Activated naive CD8-positive, alpha-beta T cell treated with anti-CD3 and anti-CD28 coated beads, Interleukin-2, amount 10 ng/mL, durations not matched to agents 7 days and 5 days (primary cell): ENCODE measurements around the gene DOCK6. TPM values are rescaled to one million over a fixed set of nuclear protein-coding genes. Genes with fewer than 3 reads are reported as not detected.
"Not testable (repeated sequence)": the region's sequence is repeated elsewhere in the genome, so short reads cannot be mapped to it uniquely, and the experiment has no call there.

ENCODE experiments used
- ATAC-seq: fragments of 150-1000 bp; cut with Tn5 transposase; one replicate; pipeline ENCODE4 v1.10.0; 2021; ENCODE audit warnings: low read depth, moderate library complexity
- POLR2A ChIA-PET: fragments of 350-600 bp; sonication (Branson Sonifier 250); formaldehyde crosslinking; loops from one replicate; lab custom pipeline; 2021; ENCODE audit warnings: antibody characterized with exemption; lab: Charles Lee
- DNase-seq: peaks from one replicate; pipeline ENCODE4 v3.0.0; 2021
- H3K27ac Mint-ChIP-seq: one replicate; pipeline ENCODE4 v1.8.0; 2022; ENCODE audit warnings: mild to moderate bottlenecking, mixed read lengths
- H3K27me3 Mint-ChIP-seq: one replicate; pipeline ENCODE4 v1.8.0; 2022; ENCODE audit warnings: mild to moderate bottlenecking, moderate library complexity, mixed read lengths
- H3K36me3 Mint-ChIP-seq: one replicate; pipeline ENCODE4 v1.8.0; 2021; ENCODE audit warnings: mild to moderate bottlenecking, mixed read lengths
- H3K4me1 Mint-ChIP-seq: one replicate; pipeline ENCODE4 v1.8.0; 2021; ENCODE audit warnings: mixed read lengths
- H3K4me3 Mint-ChIP-seq: one replicate; pipeline ENCODE4 v1.8.0; 2022; ENCODE audit warnings: mild to moderate bottlenecking, moderate library complexity, mixed read lengths
- H3K9me3 Mint-ChIP-seq: one replicate; pipeline ENCODE4 v1.8.0; 2021; ENCODE audit warnings: mixed read lengths
- total RNA-seq, 2 experiments: library from RNA; stranded (reverse); gene quantifications; one replicate each; pipeline ENCODE4 v1.2.3, GENCODE V29; 2021

The DOCK6 gene
- total RNA-seq, 2 experiments from 2014 or later, result 0.43 to 0.72 TPM

GRCh38 chr19:11192957-11193939 lies 69.1 kb downstream of the DOCK6 start:
- H3K4me1 Mint-ChIP-seq, result peaks cover 5% of the 10 kb centered on the region
- no peak for DNase-seq
- POLR2A ChIA-PET, result no interaction called here
- peaks cover 4% of the 10 kb centered on the region for H3K27me3 Mint-ChIP-seq
- H3K27ac Mint-ChIP-seq, result no peak overlapping the region
- H3K4me3 Mint-ChIP-seq, result no peak overlapping the region
- no peaks in the 10 kb centered on the region for H3K9me3 Mint-ChIP-seq
- no peak for ATAC-seq
- no peaks in the 10 kb centered on the region for H3K36me3 Mint-ChIP-seq

- Mint-ChIP-seq H3K36me3 (no peaks in the 10 kb centered on the region), H3K9me3 (no peaks in the 10 kb centered on the region), H3K27ac (no peak overlapping the region), H3K4me1 (peaks cover 5% of the 10 kb centered on the region), H3K4me3 (no peak overlapping the region), H3K27me3 (peaks cover 4% of the 10 kb centered on the region)
- POLR2A ChIA-PET, result interaction anchor here (0.6 kb wide), 1 partner anchor 26 kb away, joined by 3 read pairs; no protein-coding TSS in a partner anchor
- DNase-seq (no peak), ATAC-seq (no peak)
Observed at GRCh38 chr19:11191934-11192333, 70.4 kb downstream of the DOCK6 start.

GRCh38 chr19:11191273-11191755 lies 71.0 kb downstream of the DOCK6 start:
- Mint-ChIP-seq H3K9me3 (no peaks in the 10 kb centered on the region), H3K27ac (no peak overlapping the region), H3K4me3 (no peak overlapping the region), H3K4me1 (peaks cover 4% of the 10 kb centered on the region), H3K27me3 (peaks cover 1% of the 10 kb centered on the region), H3K36me3 (no peaks in the 10 kb centered on the region)
- ATAC-seq (no peak), DNase-seq (no peak)
- POLR2A ChIA-PET, result no interaction called here

- H3K4me3 Mint-ChIP-seq, result no peak overlapping the region
- no peak for ATAC-seq
- H3K9me3 Mint-ChIP-seq, result no peaks in the 10 kb centered on the region
- no peaks in the 10 kb centered on the region for H3K27me3 Mint-ChIP-seq
- no peaks in the 10 kb centered on the region for H3K36me3 Mint-ChIP-seq
- H3K4me1 Mint-ChIP-seq, result peaks cover 2% of the 10 kb centered on the region
- POLR2A ChIA-PET, result no interaction called here
- no peak for DNase-seq
- H3K27ac Mint-ChIP-seq, result no peak overlapping the region
Observed at GRCh38 chr19:11190501-11190900, 71.8 kb downstream of the DOCK6 start.

DNA sequence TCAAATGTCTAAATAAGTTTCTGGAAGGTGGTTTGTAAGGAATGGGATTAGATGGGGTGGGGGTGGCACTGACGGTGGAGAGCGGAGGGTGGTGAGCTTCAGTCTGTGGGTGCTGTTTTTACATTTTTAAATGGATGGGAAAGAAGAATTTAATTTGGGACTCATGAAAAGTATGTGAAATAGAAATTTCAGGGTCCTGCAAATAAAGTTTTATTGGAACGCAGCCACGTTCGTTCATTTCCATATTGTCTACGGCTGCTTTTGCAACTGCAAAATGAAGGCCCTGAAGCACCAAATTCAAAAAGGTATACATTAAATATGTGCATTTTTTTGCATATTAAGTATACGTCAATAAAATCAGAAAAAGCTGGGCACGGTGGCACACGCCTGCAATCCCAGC lies 74.9 kb downstream of the DOCK6 start:
- no peaks in the 10 kb centered on the region for H3K4me1 Mint-ChIP-seq
- H3K27ac Mint-ChIP-seq, result no peak overlapping the region
- no peak overlapping the region for H3K4me3 Mint-ChIP-seq
- peaks cover 5% of the 10 kb centered on the region for H3K27me3 Mint-ChIP-seq
- DNase-seq, result no peak
- no peak for ATAC-seq
- no peaks in the 10 kb centered on the region for H3K36me3 Mint-ChIP-seq
- POLR2A ChIA-PET, result no interaction called here
- no peaks in the 10 kb centered on the region for H3K9me3 Mint-ChIP-seq

DNA sequence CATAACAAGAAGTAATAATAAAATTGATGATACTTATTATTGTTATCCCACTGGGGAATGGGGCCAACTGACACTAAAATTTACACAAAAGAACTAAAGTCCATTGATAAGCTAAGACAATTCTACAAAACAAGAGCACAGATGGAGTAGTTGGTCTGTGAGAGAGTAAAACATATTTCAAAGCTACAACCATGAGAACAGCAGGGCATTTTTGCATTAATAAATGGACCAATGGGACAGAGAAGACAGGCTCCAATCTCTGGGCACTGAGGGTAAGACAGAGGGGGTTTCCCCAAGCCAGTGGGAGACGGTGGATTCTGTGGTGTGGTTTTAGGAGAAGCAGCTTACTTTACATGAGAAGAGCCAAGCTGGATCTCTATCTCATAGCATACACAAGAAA lies 79.3 kb downstream of the DOCK6 start:
- no peak overlapping the region for H3K27ac Mint-ChIP-seq
- POLR2A ChIA-PET, result interaction anchor here (1.1 kb wide), 1 partner anchor 96 kb away, joined by 4 read pairs; no protein-coding TSS in a partner anchor
- no peaks in the 10 kb centered on the region for H3K9me3 Mint-ChIP-seq
- no peak overlapping the region for H3K4me3 Mint-ChIP-seq
- peaks cover 7% of the 10 kb centered on the region for H3K27me3 Mint-ChIP-seq
- DNase-seq, result no peak
- H3K4me1 Mint-ChIP-seq, result peaks cover 8% of the 10 kb centered on the region
- H3K36me3 Mint-ChIP-seq, result no peaks in the 10 kb centered on the region
- ATAC-seq, result no peak

DNA sequence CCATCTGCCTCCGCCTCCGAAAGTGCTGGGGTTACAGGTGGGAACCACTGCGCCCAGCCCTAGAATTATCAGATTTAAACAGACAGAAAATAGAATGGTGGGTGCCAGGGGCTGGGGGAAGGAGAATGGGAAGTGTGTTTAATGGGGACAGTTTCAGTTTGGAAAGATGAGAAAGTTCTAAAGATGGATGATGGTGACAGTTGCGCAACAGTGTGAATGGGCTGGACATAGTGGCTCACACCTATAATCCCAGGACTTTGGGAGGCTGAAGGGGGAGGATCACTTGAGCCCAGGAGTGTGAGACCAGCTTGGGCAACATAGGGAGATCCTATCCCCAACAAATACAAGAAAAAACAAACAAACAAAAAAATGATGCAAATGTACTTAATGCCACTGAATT lies 80.8 kb downstream of the DOCK6 start:
- POLR2A ChIA-PET, result no interaction called here
- no peak for DNase-seq
- Mint-ChIP-seq H3K27ac (no peak overlapping the region), H3K4me3 (no peak overlapping the region), H3K9me3 (no peaks in the 10 kb centered on the region), H3K36me3 (no peaks in the 10 kb centered on the region), H3K4me1 (peaks cover 8% of the 10 kb centered on the region), H3K27me3 (peaks cover 7% of the 10 kb centered on the region)
- ATAC-seq, result no peak

- H3K4me3 Mint-ChIP-seq, H3K27ac Mint-ChIP-seq, H3K27me3 Mint-ChIP-seq, POLR2A ChIA-PET, H3K4me1 Mint-ChIP-seq, H3K36me3 Mint-ChIP-seq, H3K9me3 Mint-ChIP-seq, ATAC-seq, DNase-seq: not testable (repeated sequence)
Observed at GRCh38 chr19:11180975-11181374, 81.3 kb downstream of the DOCK6 start.

DNA sequence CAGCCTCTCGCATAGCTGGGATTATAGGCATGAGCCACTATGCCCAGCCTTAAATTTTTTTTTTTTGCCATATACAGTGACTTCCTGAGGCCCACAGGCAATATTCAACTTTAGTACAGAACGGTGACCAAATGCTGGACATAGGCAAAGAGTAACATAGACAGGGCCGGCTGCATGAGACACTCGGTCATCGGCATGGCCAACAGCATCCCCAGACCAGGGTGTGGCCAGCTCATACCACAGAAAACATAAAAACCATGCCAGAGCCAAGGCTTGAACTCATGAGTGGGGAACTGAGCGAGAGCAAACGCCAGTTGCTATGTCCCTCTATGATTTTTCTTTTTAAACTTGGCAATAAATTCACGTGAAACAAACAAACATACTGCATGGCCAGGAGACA lies 82.0 kb downstream of the DOCK6 start:
- Mint-ChIP-seq H3K27me3 (peaks cover 7% of the 10 kb centered on the region), H3K9me3 (no peaks in the 10 kb centered on the region), H3K36me3 (no peaks in the 10 kb centered on the region), H3K4me1 (peaks cover 8% of the 10 kb centered on the region), H3K27ac (no peak overlapping the region), H3K4me3 (no peak overlapping the region)
- DNase-seq (no peak), ATAC-seq (no peak)
- POLR2A ChIA-PET, result no interaction called here

- POLR2A ChIA-PET, result no interaction called here
- Mint-ChIP-seq H3K4me1 (peaks cover 8% of the 10 kb centered on the region), H3K36me3 (no peaks in the 10 kb centered on the region), H3K9me3 (no peaks in the 10 kb centered on the region), H3K4me3 (no peak overlapping the region), H3K27ac (no peak overlapping the region), H3K27me3 (peaks cover 7% of the 10 kb centered on the region)
- ATAC-seq (no peak), DNase-seq (no peak)
Observed at GRCh38 chr19:11179716-11180297, 82.5 kb downstream of the DOCK6 start.

GRCh38 chr19:11179145-11179465 lies 83.2 kb downstream of the DOCK6 start:
- H3K9me3 Mint-ChIP-seq, H3K27ac Mint-ChIP-seq, DNase-seq, H3K36me3 Mint-ChIP-seq, POLR2A ChIA-PET, ATAC-seq, H3K4me1 Mint-ChIP-seq, H3K4me3 Mint-ChIP-seq, H3K27me3 Mint-ChIP-seq: not testable (repeated sequence)

DNA sequence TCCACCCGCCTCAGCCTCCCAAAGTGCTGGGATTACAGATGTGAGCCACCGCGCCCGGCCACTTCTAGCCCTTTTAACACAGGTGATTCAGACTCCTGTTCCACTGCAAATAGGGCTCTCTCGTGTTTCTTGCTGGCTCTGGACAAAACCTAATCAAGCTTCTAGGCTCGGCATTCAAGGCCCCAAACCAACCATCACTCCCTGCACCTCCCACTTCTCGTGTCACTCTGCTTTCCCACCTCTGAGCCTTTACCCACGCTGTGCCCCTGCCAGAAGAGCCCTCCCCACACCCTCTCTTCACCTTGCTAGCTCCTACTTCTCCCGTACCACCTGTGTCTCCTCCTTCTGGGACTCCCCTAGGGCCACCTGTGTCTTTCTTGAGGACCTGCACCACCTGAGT lies 84.7 kb downstream of the DOCK6 start:
- ATAC-seq (no peak), DNase-seq (no peak)
- Mint-ChIP-seq H3K36me3 (no peaks in the 10 kb centered on the region), H3K27me3 (peaks cover 2% of the 10 kb centered on the region), H3K4me1 (peaks cover 8% of the 10 kb centered on the region), H3K9me3 (no peaks in the 10 kb centered on the region), H3K27ac (no peak overlapping the region), H3K4me3 (no peak overlapping the region)
- POLR2A ChIA-PET, result interaction anchor here (0.5 to 0.6 kb wide), 2 partner anchors 30 to 261 kb away, joined by 3 read pairs; no protein-coding TSS in a partner anchor

DNA sequence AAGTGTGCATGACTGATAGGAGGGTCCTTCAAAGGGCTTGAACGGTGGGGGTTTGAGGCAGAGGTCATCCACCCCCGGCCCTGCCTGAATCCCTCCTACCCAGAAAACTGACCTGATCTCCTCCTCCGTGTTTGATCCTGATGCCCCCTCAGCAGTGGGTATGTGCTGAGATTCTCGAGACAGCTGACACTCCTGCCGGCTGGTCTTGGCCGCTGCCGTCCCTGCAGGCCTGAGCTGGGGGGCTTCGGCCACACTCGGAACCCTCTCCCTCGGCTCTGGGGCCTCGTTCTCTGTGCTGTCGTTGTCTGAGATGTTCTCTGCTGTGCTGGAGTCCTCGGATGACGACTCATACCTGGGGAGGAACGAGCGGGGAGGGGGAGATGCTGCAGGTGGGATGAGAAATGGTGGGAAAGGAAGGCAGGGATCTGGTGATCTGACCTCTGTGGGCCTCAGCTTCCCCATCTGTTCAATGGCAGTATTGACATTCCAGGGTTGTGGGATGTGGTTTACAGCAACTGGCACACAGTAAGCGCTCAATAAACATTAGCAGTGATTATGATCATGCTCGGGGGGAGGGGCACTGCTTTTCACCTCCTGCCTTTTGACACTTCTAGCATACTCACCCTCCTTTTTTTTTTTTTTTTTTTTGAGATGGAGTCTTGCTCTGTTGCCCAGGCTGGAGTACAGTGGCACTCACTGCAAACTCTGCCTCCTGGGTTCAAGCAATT lies 85.7 kb downstream of the DOCK6 start:
- H3K27ac Mint-ChIP-seq, result no peak overlapping the region

More for the DNA sequence above, 85.7 kb downstream of the DOCK6 start:
- Mint-ChIP-seq H3K4me3 (no peak overlapping the region), H3K27me3 (peaks cover 2% of the 10 kb centered on the region), H3K36me3 (no peaks in the 10 kb centered on the region), H3K4me1 (peaks cover 8% of the 10 kb centered on the region), H3K9me3 (no peaks in the 10 kb centered on the region)
- DNase-seq (no peak), ATAC-seq (no peak)
- POLR2A ChIA-PET, result no interaction called here
